Keratinocyte (primary cell): ENCODE measurements around the gene GADD45GIP1. TPM values are rescaled to one million over a fixed set of nuclear protein-coding genes. Genes with fewer than 3 reads are reported as not detected.

Experiments
- DNase-seq: peaks from one replicate; pipeline ENCODE4 v3.0.0-alpha.2; 2011; ENCODE audit warnings: low read depth, missing footprints, low spot score
- FAIRE-seq: peaks from 2 replicates; lab custom pipeline; 2011; peaks lifted over from hg19 to GRCh38; lab: Jason Lieb, UNC
- H2AFZ ChIP-seq: 2 replicates; pipeline ENCODE4 v1.6.0; 2012; ENCODE audit warnings: low read length, control low read depth, inconsistent platforms; ENCODE audit not compliant: control insufficient read depth
- H3K27ac ChIP-seq: 2 replicates; pipeline ENCODE4 v1.5.1; 2011; ENCODE audit warnings: low read length; ENCODE audit not compliant: control insufficient read depth, insufficient read depth
- H3K27me3 ChIP-seq: 3 replicates; pipeline ENCODE4 v1.6.0; 2011; ENCODE audit warnings: low read length; ENCODE audit not compliant: control insufficient read depth, insufficient read depth; ENCODE audit errors: extremely low read depth
- H3K36me3 ChIP-seq, 2 experiments: 2 replicates in 1 of 2; 3 replicates in 1 of 2; pipeline ENCODE4 v1.5.1; 2011; ENCODE audit warnings: low read length in 2 of 2, mild to moderate bottlenecking in 1 of 2; ENCODE audit not compliant: control insufficient read depth in 2 of 2, insufficient read depth in 2 of 2; ENCODE audit errors: extremely low read depth in 1 of 2
- H3K4me1 ChIP-seq: 3 replicates; pipeline ENCODE4 v1.5.1; 2011; ENCODE audit warnings: low read length; ENCODE audit not compliant: control insufficient read depth, insufficient read depth; ENCODE audit errors: extremely low read depth
- H3K4me2 ChIP-seq: 3 replicates; pipeline ENCODE4 v1.6.0; 2011; ENCODE audit warnings: low read depth, low read length; ENCODE audit not compliant: control insufficient read depth, insufficient read depth; ENCODE audit errors: extremely low read depth
- H3K4me3 ChIP-seq, 3 experiments: fragments of 200-600 bp in 1 of 3; sonication (generic) in 1 of 3; 2 replicates in 2 of 3; 3 replicates in 1 of 3; pipeline ENCODE4 v1.5.1; 2011 to 2016; ENCODE audit warnings: low read length in 3 of 3, mild to moderate bottlenecking in 3 of 3, control low read depth in 2 of 3, inconsistent platforms in 1 of 3, low read depth in 1 of 3, mixed read lengths in 1 of 3, mixed run types in 1 of 3, moderate library complexity in 1 of 3; ENCODE audit not compliant: control insufficient read depth in 2 of 3, insufficient read depth in 2 of 3; ENCODE audit errors: extremely low read depth in 1 of 3
- H3K79me2 ChIP-seq: 2 replicates; pipeline ENCODE4 v1.6.0; 2012; ENCODE audit warnings: low read length; ENCODE audit not compliant: control insufficient read depth, insufficient read depth
- H3K9ac ChIP-seq: 3 replicates; pipeline ENCODE4 v1.6.0; 2011; ENCODE audit warnings: low read length; ENCODE audit not compliant: control insufficient read depth, insufficient read depth; ENCODE audit errors: extremely low read depth
- H3K9me1 ChIP-seq: 3 replicates; pipeline ENCODE4 v1.6.0; 2011; ENCODE audit warnings: low read length; ENCODE audit not compliant: control insufficient read depth, insufficient read depth; ENCODE audit errors: extremely low read depth
- H3K9me3 ChIP-seq: 2 replicates; pipeline ENCODE4 v1.5.1; 2012; ENCODE audit warnings: low read depth, low read length; ENCODE audit not compliant: control insufficient read depth
- H4K20me1 ChIP-seq: 3 replicates; pipeline ENCODE4 v1.6.0; 2011; ENCODE audit warnings: low read length; ENCODE audit not compliant: control insufficient read depth, insufficient read depth; ENCODE audit errors: extremely low read depth
- EZH2 ChIP-seq: IDR thresholded peaks from one replicate; pipeline ENCODE4 v1.6.1; 2012; ENCODE audit warnings: inconsistent platforms, mild to moderate bottlenecking, low read length, moderate library complexity
- dilution Hi-C: fragments of 300-500 bp; cut with MboI; formaldehyde crosslinking; loops from one replicate; pipeline ENCODE4 v1.7.0; 2020; ENCODE audit warnings: low sequenced_read_pairs; ENCODE audit not compliant: extremely low pct_ligation_motif_present
- polyA plus RNA-seq, 5 experiments: library from polyadenylated mRNA; depleted of rRNA in 3 of 5; stranded (reverse) in 3 of 5; stranded (forward) in 1 of 5; unstranded in 1 of 5; fragments of >200 nt; gene quantifications; 1 replicate in 1 of 5; 2 replicates in 3 of 5; 3 replicates in 1 of 5; pipeline versions ENCODE4 v1.2.1 to v1.2.3, GENCODE V29; 2011 to 2012; ENCODE audit warnings: missing spikeins in 2 of 5, low read depth in 1 of 5, low replicate concordance in 1 of 5
- TF ChIP-seq, protein P1 (sequence below), 3 experiments: IDR thresholded peaks in 1 of 3; conservative IDR thresholded peaks in 1 of 3; optimal IDR thresholded peaks in 1 of 3; 2 replicates in 2 of 3; 3 replicates in 1 of 3; pipeline versions ENCODE3 to v1.5.1; 2011; ENCODE audit warnings: low read length in 3 of 3, mild to moderate bottlenecking in 3 of 3, moderate library complexity in 2 of 3, control low read depth in 1 of 3, inconsistent platforms in 1 of 3; ENCODE audit not compliant: insufficient read depth in 2 of 3; ENCODE audit errors: extremely low read depth in 1 of 3

The GADD45GIP1 gene
- polyA plus RNA-seq, 1 donor (not counting 4 experiments of a cell fraction or from before 2014, with no cell fraction given): 35.5 TPM

DNA sequence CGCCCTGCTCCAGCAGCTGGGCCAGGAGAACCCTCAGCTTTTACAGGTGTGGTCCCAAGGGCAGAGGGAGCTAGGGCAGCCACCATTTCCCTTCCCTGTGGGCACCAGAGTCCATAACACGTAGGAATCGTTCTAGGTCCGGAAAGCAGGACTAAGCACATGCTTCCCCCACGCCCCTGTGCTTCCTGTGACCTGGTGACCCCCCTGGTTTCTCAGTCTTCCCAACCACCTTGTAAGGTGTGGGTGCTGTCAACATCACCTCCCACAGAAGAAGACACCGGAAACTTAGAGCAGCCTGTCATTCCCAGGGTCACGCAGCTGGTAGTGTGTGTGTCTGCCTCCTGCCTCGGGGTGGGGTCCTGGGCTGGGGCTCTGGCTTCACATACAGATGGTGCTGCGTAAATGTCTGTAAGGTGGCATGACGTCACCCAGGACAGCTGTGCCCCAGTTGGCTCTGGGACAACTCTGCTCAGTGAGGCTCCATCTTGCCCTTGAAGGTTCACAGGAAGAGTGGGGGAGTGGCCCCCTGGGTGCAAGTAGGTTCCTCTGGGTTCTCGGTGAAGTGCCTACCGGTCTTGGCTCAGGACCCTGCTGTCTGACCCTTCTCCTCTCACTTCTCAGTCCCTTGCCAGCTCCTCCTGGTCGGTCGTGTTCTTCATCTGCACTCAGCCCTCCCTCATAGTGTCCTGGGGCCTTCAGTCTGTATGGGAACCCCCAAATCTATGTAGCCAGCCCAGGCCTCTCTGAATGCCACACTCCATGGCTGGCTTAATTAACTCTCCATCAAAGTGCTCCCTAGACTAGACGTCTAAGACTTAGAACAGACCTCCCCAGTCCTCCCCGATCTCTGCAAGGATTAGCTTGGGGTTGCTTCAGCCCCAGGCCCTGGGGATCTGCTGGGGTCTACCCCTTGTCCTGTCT, 7.4 kb downstream of the GADD45GIP1 start:
- TF ChIP-seq, protein P1, sequence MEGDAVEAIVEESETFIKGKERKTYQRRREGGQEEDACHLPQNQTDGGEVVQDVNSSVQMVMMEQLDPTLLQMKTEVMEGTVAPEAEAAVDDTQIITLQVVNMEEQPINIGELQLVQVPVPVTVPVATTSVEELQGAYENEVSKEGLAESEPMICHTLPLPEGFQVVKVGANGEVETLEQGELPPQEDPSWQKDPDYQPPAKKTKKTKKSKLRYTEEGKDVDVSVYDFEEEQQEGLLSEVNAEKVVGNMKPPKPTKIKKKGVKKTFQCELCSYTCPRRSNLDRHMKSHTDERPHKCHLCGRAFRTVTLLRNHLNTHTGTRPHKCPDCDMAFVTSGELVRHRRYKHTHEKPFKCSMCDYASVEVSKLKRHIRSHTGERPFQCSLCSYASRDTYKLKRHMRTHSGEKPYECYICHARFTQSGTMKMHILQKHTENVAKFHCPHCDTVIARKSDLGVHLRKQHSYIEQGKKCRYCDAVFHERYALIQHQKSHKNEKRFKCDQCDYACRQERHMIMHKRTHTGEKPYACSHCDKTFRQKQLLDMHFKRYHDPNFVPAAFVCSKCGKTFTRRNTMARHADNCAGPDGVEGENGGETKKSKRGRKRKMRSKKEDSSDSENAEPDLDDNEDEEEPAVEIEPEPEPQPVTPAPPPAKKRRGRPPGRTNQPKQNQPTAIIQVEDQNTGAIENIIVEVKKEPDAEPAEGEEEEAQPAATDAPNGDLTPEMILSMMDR (optimal IDR thresholded peaks at IDR 0.05 in 1 of 3, IDR thresholded peaks at IDR 0.05 in 1 of 3, conservative IDR thresholded peaks at IDR 0.05 in 1 of 3; ENCODE audit: extremely low read depth in 1 of 3, insufficient read depth in 2 of 3, low read length in 3 of 3): no peak
- no peak for TF ChIP-seq EZH2
- dilution Hi-C loops: no loop called here
- H4K20me1 ChIP-seq: peaks cover 2% of the 10 kb centered on the region
- H3K79me2 ChIP-seq: peaks cover 43% of the 10 kb centered on the region
- H3K9me1 ChIP-seq: peaks cover 2% of the 10 kb centered on the region
- DNase-seq: no peak
- H3K9me3 ChIP-seq: no peaks in the 10 kb centered on the region
- H3K4me2 ChIP-seq: no peak overlapping the region
- H3K4me3 ChIP-seq: no peak overlapping the region
- FAIRE-seq: no peak
- H3K9ac ChIP-seq: no peak overlapping the region
- H2AFZ ChIP-seq: no peak overlapping the region
- peaks cover 20% of the 10 kb centered on the region for H3K4me1 ChIP-seq
- H3K27ac ChIP-seq: no peak overlapping the region
- peaks cover 41 to 49% of the 10 kb centered on the region in 2 experiments for H3K36me3 ChIP-seq
- no peaks in the 10 kb centered on the region for H3K27me3 ChIP-seq

DNA sequence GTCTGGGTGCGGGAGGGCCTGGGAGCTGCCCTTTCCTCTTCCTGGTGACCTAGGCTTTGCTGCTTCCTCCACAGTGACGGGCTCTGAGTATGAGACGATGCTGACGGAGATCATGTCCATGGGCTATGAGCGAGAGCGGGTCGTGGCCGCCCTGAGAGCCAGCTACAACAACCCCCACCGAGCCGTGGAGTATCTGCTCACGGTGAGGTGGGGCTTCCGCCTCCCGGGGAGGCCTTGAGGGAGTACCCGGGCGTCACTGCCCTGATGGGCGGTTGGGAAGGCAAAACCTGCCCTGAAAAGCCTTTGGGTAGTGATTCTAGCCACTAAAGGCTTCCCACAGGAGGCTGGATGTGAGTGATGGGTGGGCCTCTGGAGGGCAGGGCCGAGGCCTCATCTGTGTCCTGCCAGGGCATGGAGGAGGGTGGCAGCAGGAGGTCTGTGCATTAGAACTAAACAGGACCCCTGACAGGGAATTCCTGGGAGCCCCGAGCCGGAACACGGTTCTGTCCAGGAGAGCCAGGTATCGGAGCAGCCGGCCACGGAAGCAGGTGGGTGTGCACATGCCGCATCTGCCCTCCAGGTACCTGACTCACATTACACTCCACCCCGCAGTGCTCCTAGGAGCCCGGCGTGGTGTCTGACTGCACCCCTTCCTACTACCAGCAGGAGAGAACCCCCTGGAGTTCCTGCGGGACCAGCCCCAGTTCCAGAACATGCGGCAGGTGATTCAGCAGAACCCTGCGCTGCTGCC, 8.2 kb downstream of the GADD45GIP1 start:
- no peak overlapping the region for H3K4me2 ChIP-seq
- no peaks in the 10 kb centered on the region for H3K27me3 ChIP-seq
- no peak overlapping the region for H3K4me3 ChIP-seq
- no peak overlapping the region for H2AFZ ChIP-seq
- H3K27ac ChIP-seq: no peak overlapping the region
- peaks cover 41 to 47% of the 10 kb centered on the region in 2 experiments for H3K36me3 ChIP-seq
- no peaks in the 10 kb centered on the region for H3K9me3 ChIP-seq
- no peak for FAIRE-seq
- no peak overlapping the region for H3K9ac ChIP-seq
- dilution Hi-C loops: no loop called here
- peaks cover 35% of the 10 kb centered on the region for H3K79me2 ChIP-seq
- H3K4me1 ChIP-seq: peaks cover 14% of the 10 kb centered on the region
- TF ChIP-seq, protein P1 (optimal IDR thresholded peaks at IDR 0.05 in 1 of 3, IDR thresholded peaks at IDR 0.05 in 1 of 3, conservative IDR thresholded peaks at IDR 0.05 in 1 of 3; ENCODE audit: extremely low read depth in 1 of 3, insufficient read depth in 2 of 3, low read length in 3 of 3): peak in 1 of 3 experiments; percentile 18
- TF ChIP-seq EZH2: no peak
- peaks cover 4% of the 10 kb centered on the region for H4K20me1 ChIP-seq
- DNase-seq: no peak
- H3K9me1 ChIP-seq: no peaks in the 10 kb centered on the region
